Neural cell (in vitro differentiated cells): ENCODE data around the gene GKAP1. TPM values are rescaled to one million over a fixed set of nuclear protein-coding genes. Genes with fewer than 3 reads are reported as not detected.

Source experiments
- H2AFZ ChIP-seq: fragments of 200-600, 300-800 bp; sonication (generic), shearing (Covaris generic); 2 replicates; pipeline ENCODE4 v1.6.0; 2014; ENCODE audit warnings: low read depth, mild to moderate bottlenecking, antibody characterized with exemption, low read length, moderate library complexity
- H3F3A ChIP-seq: fragments of 200-600 bp; shearing (Covaris generic); 2 replicates; pipeline ENCODE4 v1.6.1; 2016; ENCODE audit warnings: mild to moderate bottlenecking, moderate library complexity, mixed read lengths, antibody characterized with exemption, low read length; ENCODE audit not compliant: insufficient read depth, poor library complexity, severe bottlenecking
- H3K27ac ChIP-seq: fragments of 200-600, 300-800 bp; sonication (generic), shearing (Covaris generic); 2 replicates; pipeline ENCODE4 v1.5.1; 2014; ENCODE audit warnings: mild to moderate bottlenecking, low read length, moderate library complexity
- H3K27me3 ChIP-seq: fragments of 300-800, 200-600 bp; sonication (generic), shearing (Covaris generic); 2 replicates; pipeline ENCODE4 v1.6.0; 2014; ENCODE audit warnings: mild to moderate bottlenecking, low read depth, low read length, moderate library complexity; ENCODE audit not compliant: insufficient read depth
- H3K36me3 ChIP-seq: fragments of 300-800, 200-600 bp; sonication (generic), shearing (Covaris generic); 2 replicates; pipeline ENCODE4 v1.5.1; 2014; ENCODE audit warnings: mild to moderate bottlenecking, antibody characterized with exemption, low read length, moderate library complexity; ENCODE audit not compliant: insufficient read depth
- H3K4me2 ChIP-seq: fragments of 300-800, 200-600 bp; sonication (generic), shearing (Covaris generic); 2 replicates; pipeline ENCODE4 v1.6.0; 2014; ENCODE audit warnings: mild to moderate bottlenecking, low read length
- H3K4me3 ChIP-seq: fragments of 300-800, 200-600 bp; sonication (generic), shearing (Covaris generic); 2 replicates; pipeline ENCODE4 v1.5.1; 2014; ENCODE audit warnings: mild to moderate bottlenecking, low read length, moderate library complexity
- H3K79me2 ChIP-seq: fragments of 200-600 bp; shearing (Covaris generic); replicated peaks from 2 replicates; pipeline ENCODE4 v1.6.0; 2014; ENCODE audit warnings: mild to moderate bottlenecking, low read length, moderate library complexity; ENCODE audit not compliant: insufficient read depth
- H3K9ac ChIP-seq: fragments of 300-800, 200-600 bp; sonication (generic), shearing (Covaris generic); 2 replicates; pipeline ENCODE4 v1.6.1; 2016; ENCODE audit warnings: mild to moderate bottlenecking, low read length, mixed read lengths
- H3K9me2 ChIP-seq: fragments of 200-600 bp; shearing (Covaris generic); 2 replicates; pipeline ENCODE4 v1.6.1; 2016; ENCODE audit warnings: mild to moderate bottlenecking, low read length, mixed read lengths; ENCODE audit not compliant: insufficient read depth
- H3K9me3 ChIP-seq: fragments of 200-600, 300-800 bp; sonication (generic), shearing (Covaris generic); 2 replicates; pipeline ENCODE4 v1.6.1; 2016; ENCODE audit warnings: mild to moderate bottlenecking, mixed run types, low read length, moderate library complexity, mixed read lengths
- H4K20me1 ChIP-seq: fragments of 200-600 bp; shearing (Covaris generic); 2 replicates; pipeline ENCODE4 v1.6.1; 2016; ENCODE audit warnings: mild to moderate bottlenecking, mixed run types; ENCODE audit not compliant: insufficient read depth
- EP300 ChIP-seq: fragments of 450-650 bp; conservative IDR thresholded peaks from 2 replicates; pipeline ENCODE4 v1.6.1; 2014; ENCODE audit warnings: antibody characterized with exemption, mild to moderate bottlenecking, moderate library complexity; ENCODE audit not compliant: poor library complexity, severe bottlenecking
- EZH2 ChIP-seq: fragments of 200-600, 300-800 bp; shearing (Covaris generic), sonication (generic); IDR thresholded peaks from 2 replicates; pipeline ENCODE4 v1.6.1; 2014; ENCODE audit warnings: antibody characterized with exemption, low read length, borderline replicate concordance, mild to moderate bottlenecking; ENCODE audit not compliant: insufficient read depth, poor library complexity, severe bottlenecking
- MXI1 ChIP-seq: fragments of 450-650 bp; conservative IDR thresholded peaks from 2 replicates; pipeline ENCODE4 v1.6.1; 2014; ENCODE audit warnings: antibody characterized with exemption, mild to moderate bottlenecking; ENCODE audit not compliant: poor library complexity, severe bottlenecking
- POLR2AphosphoS5 ChIP-seq: IDR thresholded peaks from 2 replicates; pipeline ENCODE4 v1.6.1; 2012
- RAD21 ChIP-seq: fragments of 450-650 bp; conservative IDR thresholded peaks from 2 replicates; pipeline ENCODE4 v1.6.1; 2014; ENCODE audit warnings: antibody characterized with exemption, mild to moderate bottlenecking, moderate library complexity
- SMC3 ChIP-seq: fragments of 450-650 bp; conservative IDR thresholded peaks from 2 replicates; pipeline ENCODE4 v1.6.1; 2014; ENCODE audit warnings: antibody characterized with exemption, mild to moderate bottlenecking, moderate library complexity; ENCODE audit not compliant: poor library complexity
- TAF1 ChIP-seq: IDR thresholded peaks from 2 replicates; pipeline ENCODE4 v1.6.1; 2012; ENCODE audit warnings: low read depth
- polyA plus RNA-seq: library from polyadenylated mRNA; depleted of rRNA; stranded (reverse); fragments of >200 nt; gene quantifications from 2 replicates; pipeline ENCODE4 v1.2.3, GENCODE V29; 2014
- TF ChIP-seq, protein P1 (sequence below): IDR thresholded peaks from 2 replicates; pipeline ENCODE4 v1.6.1; 2012; ENCODE audit warnings: borderline replicate concordance
- TF ChIP-seq, protein P2 (sequence below): fragments of 450-650 bp; IDR thresholded peaks from 2 replicates; pipeline ENCODE4 v1.5.1; 2014; ENCODE audit warnings: antibody characterized with exemption, mild to moderate bottlenecking, moderate library complexity; ENCODE audit not compliant: poor library complexity, severe bottlenecking

GKAP1 gene
- polyA plus RNA-seq, 1 donor from 2014 or later, result 11.0 TPM

DNA sequence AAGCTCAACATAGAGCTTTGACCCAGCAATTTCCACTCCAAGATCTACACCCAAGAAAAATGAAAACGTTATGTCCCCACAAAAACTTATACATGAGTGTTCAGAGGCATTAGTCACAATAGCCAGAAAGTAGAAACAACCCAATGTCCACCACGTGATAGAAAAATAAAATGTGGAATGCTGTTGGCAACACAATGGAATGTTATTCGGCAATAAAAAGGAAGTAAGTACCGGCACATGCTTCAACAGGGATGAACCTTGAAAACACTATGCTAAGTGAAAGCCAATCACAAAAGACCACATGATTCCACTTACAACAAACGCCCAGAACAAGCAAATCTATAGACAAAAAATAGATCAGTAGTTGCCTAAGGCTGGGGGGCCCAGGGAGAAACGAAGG lies 115.8 kb downstream of the GKAP1 start:
- H3K9me3 ChIP-seq, result no peaks in the 10 kb centered on the region
- H3K36me3 ChIP-seq, result no peaks in the 10 kb centered on the region
- no peak for TF ChIP-seq POLR2AphosphoS5
- TF ChIP-seq EP300, result no peak
- H3K27ac ChIP-seq, result no peak overlapping the region
- H3F3A ChIP-seq, result no peaks in the 10 kb centered on the region
- peaks cover 5% of the 10 kb centered on the region for H4K20me1 ChIP-seq
- H3K9ac ChIP-seq, result no peak overlapping the region
- H3K4me2 ChIP-seq, result no peak overlapping the region
- H3K27me3 ChIP-seq, result no peaks in the 10 kb centered on the region
- peaks cover 95% of the 10 kb centered on the region for H3K79me2 ChIP-seq
- no peak overlapping the region for H3K4me3 ChIP-seq
- no peak overlapping the region for H2AFZ ChIP-seq
- H3K9me2 ChIP-seq, result no peaks in the 10 kb centered on the region

DNA sequence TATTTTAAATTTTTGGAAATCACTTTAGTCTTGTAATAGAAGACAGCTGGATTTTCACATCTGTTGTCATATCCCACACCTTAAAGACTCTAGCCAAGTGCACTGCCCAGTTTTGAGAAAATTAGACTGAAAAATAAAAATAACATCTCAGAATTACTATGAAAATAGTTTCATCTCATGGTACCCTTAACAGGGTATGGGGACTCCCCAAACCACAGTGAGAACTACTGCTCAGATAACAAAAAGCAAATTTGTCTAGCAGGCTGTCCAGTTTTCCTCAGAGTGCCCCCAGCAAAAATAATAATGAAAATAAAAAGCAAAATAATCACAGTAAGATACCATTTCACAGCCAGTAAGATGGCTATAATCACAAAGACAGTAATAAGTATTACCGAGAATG lies 116.3 kb downstream of the GKAP1 start:
- no peak overlapping the region for H3K9ac ChIP-seq
- peaks cover 95% of the 10 kb centered on the region for H3K79me2 ChIP-seq
- no peak overlapping the region for H3K4me3 ChIP-seq
- H3K4me2 ChIP-seq, result no peak overlapping the region
- no peaks in the 10 kb centered on the region for H3K9me2 ChIP-seq
- no peak for TF ChIP-seq POLR2AphosphoS5
- TF ChIP-seq, protein P1, sequence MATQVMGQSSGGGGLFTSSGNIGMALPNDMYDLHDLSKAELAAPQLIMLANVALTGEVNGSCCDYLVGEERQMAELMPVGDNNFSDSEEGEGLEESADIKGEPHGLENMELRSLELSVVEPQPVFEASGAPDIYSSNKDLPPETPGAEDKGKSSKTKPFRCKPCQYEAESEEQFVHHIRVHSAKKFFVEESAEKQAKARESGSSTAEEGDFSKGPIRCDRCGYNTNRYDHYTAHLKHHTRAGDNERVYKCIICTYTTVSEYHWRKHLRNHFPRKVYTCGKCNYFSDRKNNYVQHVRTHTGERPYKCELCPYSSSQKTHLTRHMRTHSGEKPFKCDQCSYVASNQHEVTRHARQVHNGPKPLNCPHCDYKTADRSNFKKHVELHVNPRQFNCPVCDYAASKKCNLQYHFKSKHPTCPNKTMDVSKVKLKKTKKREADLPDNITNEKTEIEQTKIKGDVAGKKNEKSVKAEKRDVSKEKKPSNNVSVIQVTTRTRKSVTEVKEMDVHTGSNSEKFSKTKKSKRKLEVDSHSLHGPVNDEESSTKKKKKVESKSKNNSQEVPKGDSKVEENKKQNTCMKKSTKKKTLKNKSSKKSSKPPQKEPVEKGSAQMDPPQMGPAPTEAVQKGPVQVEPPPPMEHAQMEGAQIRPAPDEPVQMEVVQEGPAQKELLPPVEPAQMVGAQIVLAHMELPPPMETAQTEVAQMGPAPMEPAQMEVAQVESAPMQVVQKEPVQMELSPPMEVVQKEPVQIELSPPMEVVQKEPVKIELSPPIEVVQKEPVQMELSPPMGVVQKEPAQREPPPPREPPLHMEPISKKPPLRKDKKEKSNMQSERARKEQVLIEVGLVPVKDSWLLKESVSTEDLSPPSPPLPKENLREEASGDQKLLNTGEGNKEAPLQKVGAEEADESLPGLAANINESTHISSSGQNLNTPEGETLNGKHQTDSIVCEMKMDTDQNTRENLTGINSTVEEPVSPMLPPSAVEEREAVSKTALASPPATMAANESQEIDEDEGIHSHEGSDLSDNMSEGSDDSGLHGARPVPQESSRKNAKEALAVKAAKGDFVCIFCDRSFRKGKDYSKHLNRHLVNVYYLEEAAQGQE, result no peak
- no peak for TF ChIP-seq EP300
- TF ChIP-seq SMC3, result no peak
- no peak for TF ChIP-seq RAD21
- TF ChIP-seq, protein P2, sequence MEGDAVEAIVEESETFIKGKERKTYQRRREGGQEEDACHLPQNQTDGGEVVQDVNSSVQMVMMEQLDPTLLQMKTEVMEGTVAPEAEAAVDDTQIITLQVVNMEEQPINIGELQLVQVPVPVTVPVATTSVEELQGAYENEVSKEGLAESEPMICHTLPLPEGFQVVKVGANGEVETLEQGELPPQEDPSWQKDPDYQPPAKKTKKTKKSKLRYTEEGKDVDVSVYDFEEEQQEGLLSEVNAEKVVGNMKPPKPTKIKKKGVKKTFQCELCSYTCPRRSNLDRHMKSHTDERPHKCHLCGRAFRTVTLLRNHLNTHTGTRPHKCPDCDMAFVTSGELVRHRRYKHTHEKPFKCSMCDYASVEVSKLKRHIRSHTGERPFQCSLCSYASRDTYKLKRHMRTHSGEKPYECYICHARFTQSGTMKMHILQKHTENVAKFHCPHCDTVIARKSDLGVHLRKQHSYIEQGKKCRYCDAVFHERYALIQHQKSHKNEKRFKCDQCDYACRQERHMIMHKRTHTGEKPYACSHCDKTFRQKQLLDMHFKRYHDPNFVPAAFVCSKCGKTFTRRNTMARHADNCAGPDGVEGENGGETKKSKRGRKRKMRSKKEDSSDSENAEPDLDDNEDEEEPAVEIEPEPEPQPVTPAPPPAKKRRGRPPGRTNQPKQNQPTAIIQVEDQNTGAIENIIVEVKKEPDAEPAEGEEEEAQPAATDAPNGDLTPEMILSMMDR, result no peak
- TF ChIP-seq MXI1, result no peak
- TF ChIP-seq TAF1, result no peak
- TF ChIP-seq EZH2, result no peak
- H3K27ac ChIP-seq, result no peak overlapping the region
- H3F3A ChIP-seq, result no peaks in the 10 kb centered on the region
- no peak overlapping the region for H2AFZ ChIP-seq
- no peaks in the 10 kb centered on the region for H3K9me3 ChIP-seq
- no peaks in the 10 kb centered on the region for H3K27me3 ChIP-seq
- peaks cover 5% of the 10 kb centered on the region for H4K20me1 ChIP-seq
- H3K36me3 ChIP-seq, result no peaks in the 10 kb centered on the region

DNA sequence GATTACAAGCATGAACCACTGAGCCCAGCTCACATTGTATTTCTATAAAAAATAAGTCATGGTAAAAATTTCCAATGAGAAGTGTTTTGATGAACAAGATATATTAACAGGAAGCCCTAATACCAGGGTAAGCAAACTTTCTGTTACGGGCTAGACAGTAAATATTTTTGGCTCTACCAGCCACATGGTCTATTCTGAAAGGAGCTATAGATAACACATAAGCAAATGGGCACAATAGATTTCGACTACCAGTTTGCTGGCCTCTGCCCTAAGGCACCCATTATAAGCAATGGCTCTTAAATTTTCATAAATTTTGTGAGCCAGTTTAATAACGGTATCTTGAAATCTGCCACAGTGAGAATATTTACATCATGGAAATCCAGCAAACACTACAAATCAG lies 118.0 kb downstream of the GKAP1 start:
- TF ChIP-seq EZH2 (no peak), RAD21 (no peak), POLR2AphosphoS5 (no peak), SMC3 (no peak), TAF1 (no peak), MXI1 (no peak), EP300 (no peak)
- TF ChIP-seq, protein P2, result no peak
- TF ChIP-seq, protein P1, result no peak
- Histone ChIP-seq H3K4me2 (no peak overlapping the region), H4K20me1 (peaks cover 5% of the 10 kb centered on the region)

More for the DNA sequence above, 118.0 kb downstream of the GKAP1 start:
- Histone ChIP-seq H3K9ac (no peak overlapping the region), H3K79me2 (peaks cover 95% of the 10 kb centered on the region), H2AFZ (no peak overlapping the region), H3K27ac (no peak overlapping the region), H3F3A (no peaks in the 10 kb centered on the region), H3K9me3 (no peaks in the 10 kb centered on the region), H3K27me3 (no peaks in the 10 kb centered on the region), H3K36me3 (no peaks in the 10 kb centered on the region), H3K4me3 (no peak overlapping the region), H3K9me2 (no peaks in the 10 kb centered on the region)
